SH-SY5Y (cell line): ENCODE results near the gene EHBP1.

ENCODE experiments used
- GATA2 ChIP-seq: IDR thresholded peaks from 2 replicates; pipeline ENCODE4 v1.6.1; 2011; ENCODE audit warnings: mild to moderate bottlenecking, low read depth, low read length
- GATA3 ChIP-seq: IDR thresholded peaks from 2 replicates; pipeline ENCODE4 v1.6.1; 2011; ENCODE audit warnings: low read depth, mild to moderate bottlenecking, low read length, moderate library complexity

The EHBP1 gene

GRCh38 chr2:62971936-62972335 lies 266.4 kb downstream of the EHBP1 start:
- TF ChIP-seq GATA3: no peak
- no peak for TF ChIP-seq GATA2

DNA sequence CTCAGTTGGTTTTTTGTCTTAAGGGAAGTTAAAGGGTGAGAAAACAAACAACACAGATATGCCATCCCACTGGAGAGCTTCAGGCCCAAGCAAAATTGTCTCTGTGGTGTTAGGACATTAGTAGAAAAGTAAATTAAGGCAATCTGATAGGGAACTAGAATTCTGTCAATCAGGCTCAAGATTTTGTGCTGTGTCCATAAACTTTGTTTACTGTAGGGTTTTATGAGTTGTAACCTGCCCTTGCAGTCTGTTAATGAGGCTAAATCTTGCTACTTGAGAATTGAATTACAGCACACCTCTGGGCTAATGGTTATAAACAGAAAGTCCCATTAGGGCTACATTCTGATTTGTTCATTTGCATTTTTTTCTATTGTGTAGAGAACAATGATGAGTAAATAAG lies 267.1 kb downstream of the EHBP1 start:
- TF ChIP-seq GATA3 (no peak), GATA2 (no peak)

DNA sequence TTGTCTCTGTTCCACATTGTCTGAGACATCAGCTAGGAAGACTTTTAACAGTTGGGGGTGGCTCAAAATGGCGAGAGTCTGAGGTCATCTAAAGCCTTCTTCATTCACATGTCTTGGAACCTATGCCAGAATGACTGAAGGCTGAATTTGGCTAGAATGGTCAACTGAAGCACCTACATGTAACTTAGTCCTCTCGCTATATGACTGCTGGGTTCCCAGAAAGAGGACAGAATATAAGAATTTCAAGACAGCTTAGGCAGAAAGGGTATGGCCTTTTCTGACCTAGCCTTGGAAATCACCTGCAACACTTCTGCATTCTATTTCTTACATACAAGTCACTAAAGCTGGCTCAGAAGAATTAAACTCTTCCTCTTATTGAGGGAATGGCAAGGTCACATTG lies 269.5 kb downstream of the EHBP1 start:
- TF ChIP-seq GATA2 (no peak), GATA3 (no peak)

DNA sequence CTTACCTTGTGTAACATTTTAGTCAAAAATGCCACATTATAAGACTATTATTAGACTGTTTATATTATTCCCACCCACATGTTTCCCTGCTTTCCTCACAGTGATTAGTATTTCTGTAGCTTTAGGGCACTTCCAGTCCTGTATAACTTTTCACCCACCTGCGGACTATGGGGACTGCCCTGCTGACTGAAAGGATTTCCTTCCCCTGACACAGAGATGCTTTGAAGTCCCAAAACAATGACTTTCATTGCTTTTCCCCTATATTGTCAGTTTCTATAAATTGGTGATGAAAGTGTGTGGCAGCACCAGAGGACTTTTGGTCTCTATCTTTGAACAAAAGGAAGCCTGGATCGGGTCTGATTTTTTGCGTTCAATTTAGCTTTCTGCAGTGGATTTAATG lies 286.1 kb downstream of the EHBP1 start:
- TF ChIP-seq GATA2 (no peak), GATA3 (no peak)

DNA sequence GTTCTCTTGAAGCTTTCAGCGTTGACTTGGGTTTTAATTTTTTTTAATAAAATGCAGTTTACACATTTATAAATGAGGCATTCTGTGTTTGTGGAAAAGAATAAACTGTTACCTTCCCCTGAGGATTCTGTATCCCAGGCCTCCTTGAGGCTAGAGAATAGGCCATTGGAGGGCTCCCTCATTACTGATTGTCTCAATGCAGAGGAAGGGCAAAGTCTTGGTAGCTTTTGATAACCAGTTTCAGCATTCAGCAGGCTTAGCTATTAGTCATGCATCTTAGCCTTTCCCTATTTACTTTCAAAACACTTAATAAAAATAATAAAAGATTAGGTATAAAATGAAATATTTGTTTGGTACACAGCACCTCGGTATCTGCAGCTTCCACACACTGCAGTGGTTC lies 287.0 kb downstream of the EHBP1 start:
- TF ChIP-seq GATA3 (no peak), GATA2 (no peak)

DNA sequence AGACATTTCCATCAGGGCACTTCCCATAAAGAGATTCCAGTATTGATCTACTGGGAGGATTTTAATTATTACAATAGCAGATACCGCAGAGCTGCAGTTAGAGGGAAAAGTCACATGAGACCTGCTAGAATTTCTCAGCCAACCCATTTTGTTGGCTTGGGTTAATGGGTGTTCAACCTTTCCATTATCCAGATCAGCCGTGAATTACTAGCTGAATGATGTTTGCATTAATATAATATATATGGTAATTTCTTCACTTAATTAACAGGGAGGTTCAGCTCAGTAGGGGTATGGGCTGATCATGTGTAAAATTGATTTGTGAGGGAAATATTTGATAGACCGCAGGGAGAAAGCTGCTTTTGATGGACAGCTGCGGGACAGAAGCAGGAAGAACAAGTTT lies 288.7 kb downstream of the EHBP1 start:
- TF ChIP-seq GATA3: no peak
- no peak for TF ChIP-seq GATA2

GRCh38 chr2:62996534-62997186 lies 291.1 kb downstream of the EHBP1 start:
- TF ChIP-seq GATA3 (no peak), GATA2 (no peak)

DNA sequence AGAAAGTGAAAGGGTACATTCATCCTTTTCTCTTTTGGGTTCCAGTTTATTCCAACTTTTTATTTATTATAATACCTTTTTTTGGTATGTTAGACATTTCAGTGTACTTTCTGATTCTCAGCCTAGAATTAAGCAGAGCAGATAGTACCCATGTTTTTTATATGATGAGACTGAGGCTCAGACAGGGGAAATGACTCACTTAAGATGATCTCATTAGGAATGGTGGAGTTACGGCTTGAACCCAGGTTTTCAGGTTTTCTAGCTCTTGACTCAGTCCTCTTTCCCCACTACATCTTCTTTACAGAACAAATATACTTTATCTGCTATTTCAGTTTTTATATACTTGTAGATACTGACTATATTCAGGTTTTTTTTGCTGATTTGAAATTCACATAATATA lies 293.4 kb downstream of the EHBP1 start:
- TF ChIP-seq GATA2 (no peak), GATA3 (no peak)

- TF ChIP-seq GATA2 (no peak), GATA3 (no peak)
Measured at GRCh38 chr2:62999905-63000304, 294.4 kb downstream of the EHBP1 start.

GRCh38 chr2:63000801-63001200 lies 295.3 kb downstream of the EHBP1 start:
- no peak for TF ChIP-seq GATA3
- TF ChIP-seq GATA2: no peak

- TF ChIP-seq GATA2 (no peak), GATA3 (no peak)
Measured at GRCh38 chr2:63001576-63001975, 296.1 kb downstream of the EHBP1 start.

- TF ChIP-seq GATA2: no peak
- TF ChIP-seq GATA3: no peak
Measured at GRCh38 chr2:63003351-63003750, 297.8 kb downstream of the EHBP1 start.

GRCh38 chr2:63007813-63008458 lies 302.4 kb downstream of the EHBP1 start:
- TF ChIP-seq GATA3 (no peak), GATA2 (no peak)

- no peak for TF ChIP-seq GATA2
- TF ChIP-seq GATA3: no peak
Measured at GRCh38 chr2:63008838-63009237, 303.3 kb downstream of the EHBP1 start.

DNA sequence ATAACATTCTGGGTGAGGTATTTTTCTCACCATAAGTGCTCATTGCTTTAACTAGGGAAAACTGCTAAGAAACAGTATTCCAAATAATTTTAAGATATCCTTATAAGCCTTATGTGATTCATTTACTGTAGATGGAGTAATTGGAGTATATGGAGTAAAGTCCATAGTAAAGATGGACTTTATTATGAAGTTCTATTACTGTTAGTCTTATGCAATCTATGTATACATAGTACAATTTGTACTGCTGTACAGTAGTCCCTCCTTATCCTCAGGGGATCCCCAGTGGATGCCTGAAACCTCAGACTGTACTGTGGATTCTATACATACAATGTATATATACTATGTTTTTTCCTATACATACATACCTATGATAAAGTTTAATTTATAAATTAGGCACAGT lies 304.0 kb downstream of the EHBP1 start:
- no peak for TF ChIP-seq GATA3
- TF ChIP-seq GATA2: no peak
